Stimulated activated CD4-positive, alpha-beta T cell treated with anti-CD3 and anti-CD28 coated beads, Interleukin-15, amount 100 ng/mL, for 24 hours (primary cell): ENCODE measurements around the gene LRP2.
"Not testable (repeated sequence)": the region's sequence is repeated elsewhere in the genome, so short reads cannot be mapped to it uniquely, and the experiment has no call there.

Experiments used
- DNase-seq: peaks from one replicate; pipeline ENCODE4 v3.0.0-alpha.2; 2020

The LRP2 gene

DNA sequence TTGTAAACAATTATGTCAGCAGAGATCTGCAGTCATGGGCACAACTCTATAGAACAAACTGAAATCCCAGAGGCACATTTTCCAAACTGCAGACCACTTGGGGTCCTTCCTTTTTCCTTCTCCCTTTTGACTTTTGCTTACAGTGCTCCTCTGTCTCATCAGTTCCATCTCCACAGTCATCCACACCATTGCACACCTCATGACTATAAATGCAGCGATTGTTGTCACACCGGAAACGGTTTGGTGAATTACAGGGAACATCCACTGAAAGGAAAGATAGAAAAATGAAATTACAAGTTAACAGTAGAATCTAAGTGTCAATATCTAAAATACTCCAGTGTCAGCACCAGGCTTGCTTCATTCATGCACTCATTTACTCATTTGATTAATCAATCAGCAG is 196.5 kb downstream of the LRP2 start:
- DNase-seq, result no peak

DNA sequence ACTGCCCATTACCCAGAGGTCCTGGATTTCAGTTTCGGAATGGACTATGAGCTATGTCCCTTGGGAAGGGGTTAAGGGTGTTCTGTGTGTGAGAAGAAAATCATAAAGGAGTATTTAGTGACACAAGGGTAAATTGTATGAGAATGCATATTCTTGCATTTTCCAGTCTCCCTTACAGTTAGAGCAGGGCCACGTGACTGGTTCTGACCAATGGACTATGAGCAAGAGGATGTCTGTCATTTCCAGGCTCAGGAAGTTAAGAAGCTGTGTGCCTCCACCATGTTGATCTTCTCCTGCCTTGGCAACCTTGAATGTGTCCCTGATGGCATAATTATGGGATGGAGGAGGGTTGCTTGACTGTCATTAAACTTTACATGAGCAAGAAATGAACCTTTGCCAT is 198.0 kb downstream of the LRP2 start:
- DNase-seq, result no peak

DNA sequence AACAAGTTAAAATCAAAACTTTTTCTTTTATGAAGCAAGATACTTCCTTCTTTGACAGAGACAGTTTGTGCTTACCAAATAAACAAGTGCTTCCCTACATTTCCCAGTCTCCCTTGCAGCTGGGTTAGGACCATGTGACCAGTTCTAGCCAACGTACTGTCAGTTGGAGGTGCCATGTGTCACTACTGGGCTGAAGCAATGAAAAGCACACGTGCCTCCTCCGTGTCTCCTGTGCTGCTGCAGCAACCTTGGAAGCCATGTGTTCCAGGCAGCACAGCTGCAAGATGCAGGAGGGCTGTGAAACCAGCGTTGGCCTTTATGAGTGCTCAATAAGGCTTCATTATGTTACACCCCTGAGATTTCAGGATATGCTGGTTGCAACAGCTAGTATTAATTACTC is 199.7 kb downstream of the LRP2 start:
- DNase-seq, result no peak

DNA sequence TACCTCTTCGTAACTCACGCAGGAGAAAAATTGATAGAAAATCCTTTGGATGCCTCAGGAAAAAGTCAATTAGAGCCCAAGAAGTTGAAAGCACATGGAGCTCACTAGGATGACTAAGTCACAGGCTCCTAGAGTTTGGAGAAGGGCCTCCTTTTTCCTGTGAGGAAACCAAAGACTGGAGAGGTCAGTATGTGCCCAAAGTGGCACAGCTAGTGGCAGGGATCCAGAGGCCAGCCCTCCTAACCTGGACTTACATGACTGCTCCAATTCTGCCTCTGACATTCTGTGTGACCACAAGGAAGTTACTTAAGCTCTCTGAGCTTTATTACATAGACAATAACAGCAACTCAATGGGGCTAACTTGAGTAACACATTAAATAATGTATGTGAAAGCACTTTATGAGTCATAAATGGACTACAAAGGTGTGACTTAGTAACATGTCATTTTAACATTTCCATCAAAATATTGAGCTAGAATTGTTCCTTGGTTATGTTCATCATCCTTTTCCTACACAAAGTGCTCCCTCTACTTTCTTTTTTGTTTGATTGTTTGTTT is 201.3 kb downstream of the LRP2 start:
- DNase-seq, result no peak

DNA sequence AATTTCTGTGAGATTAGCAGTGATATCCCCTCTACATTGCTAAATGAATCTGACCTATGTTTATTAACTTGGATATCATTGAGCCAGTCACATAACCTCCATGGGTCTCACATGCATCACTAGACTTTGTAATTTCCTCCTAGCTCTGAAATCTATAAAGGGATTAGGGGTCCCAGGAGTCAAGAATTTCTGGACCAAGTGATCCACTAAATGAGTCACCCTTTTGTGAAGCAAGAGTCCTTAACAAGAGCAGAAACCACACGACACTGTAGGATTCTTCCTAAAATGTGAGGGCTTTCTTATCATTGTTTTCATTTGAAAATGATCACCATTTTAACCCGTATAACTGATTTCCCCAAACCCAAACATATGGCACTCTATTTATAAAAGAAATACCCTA is 202.6 kb downstream of the LRP2 start:
- DNase-seq, result no peak

DNA sequence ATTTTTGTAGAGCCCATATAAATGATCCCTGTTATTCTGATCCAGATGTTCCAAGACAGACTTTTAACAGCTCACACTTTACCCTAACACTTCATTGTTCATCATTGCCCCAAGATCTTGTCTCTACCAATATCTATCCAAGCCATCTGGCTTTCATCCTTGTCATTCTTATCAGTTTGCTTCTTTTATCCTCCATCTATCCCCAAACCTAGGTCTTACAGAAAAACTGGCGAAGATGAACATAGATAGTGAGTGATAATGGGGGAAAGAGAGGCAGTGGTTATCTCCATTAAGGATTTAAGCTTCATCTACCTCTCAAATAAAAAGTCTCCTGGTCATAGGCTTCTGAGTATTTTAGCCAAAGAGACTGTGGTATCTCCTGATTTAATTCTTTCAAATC is 203.5 kb downstream of the LRP2 start:
- DNase-seq, result no peak

DNA sequence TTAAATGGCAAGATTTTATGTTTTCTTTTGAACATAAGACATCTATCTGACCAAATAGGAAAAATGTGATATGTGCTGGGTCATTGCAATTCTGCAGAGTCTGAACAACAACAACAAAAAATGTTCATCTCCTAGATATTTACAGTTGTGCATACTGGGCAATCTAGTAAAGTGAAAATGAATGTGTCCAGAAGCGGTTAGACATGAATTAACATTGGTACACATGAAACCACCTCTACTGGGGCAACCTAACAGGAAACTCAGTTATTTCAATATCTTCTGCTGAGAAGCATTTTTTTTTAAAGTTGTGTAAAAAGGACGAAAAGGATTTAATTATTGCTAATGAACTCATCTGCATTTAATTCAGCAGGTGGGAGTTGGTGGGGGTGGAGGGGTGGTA is 216.1 kb downstream of the LRP2 start:
- no peak for DNase-seq

DNA sequence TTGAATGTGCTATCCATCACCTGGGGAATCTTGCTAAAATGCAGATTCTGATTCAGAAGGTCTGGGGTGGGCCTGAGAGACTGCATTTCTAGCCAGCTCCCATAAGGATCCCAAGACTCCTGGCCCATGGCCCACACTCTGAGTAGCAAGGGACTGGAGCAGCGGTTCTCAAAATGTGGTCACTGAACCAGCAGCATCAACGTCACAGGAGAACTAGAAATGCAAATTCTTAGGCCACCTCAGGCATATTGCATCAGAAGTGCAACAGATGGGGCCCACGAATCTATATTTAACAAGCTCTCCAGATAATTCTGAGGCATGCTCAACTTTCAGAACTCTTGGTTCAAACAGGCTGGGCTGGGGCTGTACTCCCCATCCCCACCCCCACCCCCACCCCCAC is 218.3 kb downstream of the LRP2 start:
- DNase-seq, result no peak

DNA sequence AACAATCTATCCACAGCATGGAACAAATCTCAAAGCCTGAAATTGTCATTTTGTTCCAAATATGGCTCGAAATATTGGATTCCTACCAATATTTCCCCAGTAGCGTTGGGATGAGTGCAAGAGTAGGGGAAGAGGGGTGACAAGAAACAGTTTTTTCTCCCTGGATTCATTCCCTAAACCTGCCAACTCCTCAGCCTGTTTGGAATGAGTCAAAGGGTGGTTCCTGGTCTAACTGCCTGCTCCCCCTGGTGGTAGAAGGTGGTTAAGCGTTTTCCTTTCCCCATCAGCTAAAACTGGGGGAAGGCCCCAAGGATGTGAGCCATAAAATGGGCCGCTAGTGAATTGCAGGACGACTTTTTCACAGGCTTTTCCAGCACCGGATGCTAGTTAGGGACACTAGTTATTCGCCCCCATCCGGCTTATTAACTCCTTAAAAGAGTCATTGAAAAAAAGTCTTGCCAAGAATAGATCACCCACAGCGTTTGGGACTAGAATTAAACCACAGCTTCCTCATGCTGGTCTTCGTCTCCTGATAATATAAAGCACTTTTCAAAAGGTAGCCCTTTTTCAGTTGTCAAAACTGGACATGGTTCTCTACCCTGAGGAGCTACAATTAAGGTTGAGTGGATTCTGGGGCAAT is 220.5 kb downstream of the LRP2 start:
- peak; percentile 74 for DNase-seq

DNA sequence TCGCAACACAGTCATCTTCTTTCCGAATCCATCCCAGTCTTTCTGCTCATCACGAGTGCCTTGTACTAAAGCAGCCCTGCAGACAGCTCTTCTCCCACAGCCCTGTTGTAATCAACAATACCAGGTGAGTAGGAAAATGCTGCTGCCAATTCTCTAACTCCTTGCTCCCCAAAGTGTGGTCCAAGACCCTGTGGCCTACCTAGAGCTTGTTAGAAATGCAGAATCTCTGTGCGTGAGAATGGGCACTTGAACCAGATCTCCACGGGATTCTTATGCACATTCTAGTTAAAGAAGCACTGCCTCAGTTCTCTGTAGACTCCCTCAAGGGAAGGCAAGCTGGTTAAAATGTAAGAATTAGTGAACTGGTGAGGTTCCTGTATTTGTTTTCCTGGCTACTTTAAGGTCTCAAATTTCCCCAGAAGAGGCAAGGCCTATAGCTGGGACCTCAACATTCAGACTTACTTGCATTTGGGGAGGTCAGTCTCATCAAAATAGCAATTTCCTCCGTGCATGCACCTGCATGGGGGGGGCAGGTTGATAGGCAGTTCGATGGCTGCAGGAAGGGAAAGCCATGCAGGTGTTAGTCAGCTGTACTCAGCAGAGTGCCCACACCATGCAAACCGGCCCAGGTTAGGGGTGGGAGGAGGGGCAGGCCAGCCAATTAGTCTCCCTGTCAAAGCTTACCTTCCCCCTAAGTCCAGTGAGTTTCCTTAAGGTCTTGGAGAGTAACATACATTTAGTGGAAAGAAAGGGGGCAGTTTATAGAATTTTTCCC is 222.2 kb downstream of the LRP2 start:
- no peak for DNase-seq

DNA sequence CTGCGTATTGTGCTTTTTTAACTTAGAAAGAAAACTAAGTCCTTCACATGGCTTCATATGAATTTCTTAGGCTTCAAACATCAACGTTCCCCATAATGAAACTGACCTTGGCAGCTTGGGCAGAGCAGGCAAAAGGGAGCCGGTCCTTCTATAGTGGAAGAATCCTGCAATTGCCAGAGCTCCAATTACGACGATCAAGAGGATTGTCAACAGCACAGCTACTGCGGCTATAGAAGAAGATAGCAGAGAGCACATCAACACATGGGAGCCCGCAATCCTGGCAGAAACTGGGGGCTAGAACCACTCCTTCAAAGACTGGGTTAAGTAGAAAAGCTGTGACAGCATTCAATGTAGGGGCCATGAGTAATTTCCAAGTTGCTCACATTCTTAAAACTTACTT is 223.2 kb downstream of the LRP2 start:
- no peak for DNase-seq

DNA sequence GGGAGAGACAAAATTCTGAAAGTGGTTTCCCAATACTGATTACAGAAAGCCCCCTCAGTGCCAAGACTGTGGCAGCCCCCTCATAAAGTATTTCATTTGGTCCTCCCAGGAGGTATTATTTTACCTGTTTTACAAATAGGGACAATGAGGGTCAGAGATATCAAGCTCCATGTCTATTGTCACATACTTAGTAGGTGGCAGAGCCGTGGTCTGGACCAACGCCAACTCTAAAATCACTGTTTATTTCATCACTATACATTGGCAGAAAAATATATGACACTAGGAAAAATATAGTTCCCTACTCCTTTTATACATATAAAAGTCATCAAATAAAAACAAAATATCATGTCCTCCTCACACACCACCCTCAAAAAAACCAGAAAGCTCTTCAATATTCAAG is 224.4 kb downstream of the LRP2 start:
- DNase-seq, result no peak

DNA sequence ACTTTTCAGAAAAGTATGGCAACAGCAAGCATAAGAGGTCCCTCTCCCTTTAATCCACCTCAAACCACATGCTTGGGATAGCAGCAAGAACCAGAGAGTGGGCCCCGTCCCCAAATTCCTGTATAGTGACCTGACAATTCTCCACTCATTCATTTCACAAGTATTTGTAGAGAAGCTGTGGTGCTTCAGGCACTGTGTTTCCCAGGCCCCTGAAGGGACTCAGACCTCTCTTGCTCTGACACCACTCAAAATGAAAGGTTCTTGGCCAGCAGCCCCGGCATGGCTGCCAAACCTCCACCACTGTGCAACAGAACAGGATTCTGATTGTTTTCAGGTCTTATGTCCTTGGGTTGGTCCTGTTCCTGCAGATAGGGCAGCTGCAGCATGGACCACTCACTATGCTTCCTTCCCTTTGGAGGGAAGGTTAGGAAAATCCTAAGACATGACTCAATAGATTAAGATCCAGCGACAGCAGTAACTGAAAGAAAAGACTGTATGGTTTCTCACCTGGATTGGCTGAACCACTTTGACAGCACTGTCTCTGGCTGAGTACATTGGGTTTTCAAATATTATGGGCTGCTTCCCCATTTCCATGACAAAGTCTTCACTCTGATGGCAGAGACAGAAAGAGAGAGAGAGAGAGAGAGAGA is 225.3 kb downstream of the LRP2 start:
- no peak for DNase-seq

DNA sequence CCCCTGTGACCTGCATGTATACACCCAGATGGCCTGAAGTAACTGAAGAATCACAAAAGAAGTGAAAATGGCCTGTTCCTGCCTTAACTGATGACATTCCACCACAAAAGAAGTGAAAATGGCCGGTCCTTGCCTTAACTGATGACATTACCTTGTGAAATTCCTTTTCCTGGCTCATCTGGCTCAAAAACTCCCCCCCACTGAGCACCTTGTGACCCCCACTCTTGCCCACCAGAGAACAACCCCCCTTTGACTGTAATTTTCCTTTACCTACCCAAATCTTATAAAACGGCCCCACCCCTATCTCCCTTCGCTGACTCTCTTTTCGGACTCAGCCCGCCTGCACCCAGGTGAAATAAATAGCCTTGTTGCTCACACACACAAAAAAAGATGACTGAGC is 225.9 kb downstream of the LRP2 start:
- not testable (repeated sequence) for DNase-seq

DNA sequence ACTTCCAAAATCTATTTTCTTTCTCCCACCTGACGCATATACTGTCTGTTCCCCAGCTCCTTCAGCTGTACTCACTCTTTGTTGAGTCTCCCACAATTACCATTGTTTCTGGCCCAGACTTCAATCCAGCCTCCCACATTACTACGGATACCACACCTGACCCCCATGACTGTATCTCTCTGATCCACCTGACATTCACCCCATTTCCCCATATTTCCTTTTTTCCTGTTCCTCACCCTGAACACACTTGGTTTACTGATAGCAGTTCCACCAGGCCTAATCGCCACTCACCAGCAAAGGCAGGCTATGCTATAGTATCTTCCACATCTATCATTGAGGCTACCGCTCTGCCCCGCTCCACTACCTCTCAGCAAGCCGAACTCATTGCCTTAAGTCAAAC is 228.1 kb downstream of the LRP2 start:
- DNase-seq, result not testable (repeated sequence)

DNA sequence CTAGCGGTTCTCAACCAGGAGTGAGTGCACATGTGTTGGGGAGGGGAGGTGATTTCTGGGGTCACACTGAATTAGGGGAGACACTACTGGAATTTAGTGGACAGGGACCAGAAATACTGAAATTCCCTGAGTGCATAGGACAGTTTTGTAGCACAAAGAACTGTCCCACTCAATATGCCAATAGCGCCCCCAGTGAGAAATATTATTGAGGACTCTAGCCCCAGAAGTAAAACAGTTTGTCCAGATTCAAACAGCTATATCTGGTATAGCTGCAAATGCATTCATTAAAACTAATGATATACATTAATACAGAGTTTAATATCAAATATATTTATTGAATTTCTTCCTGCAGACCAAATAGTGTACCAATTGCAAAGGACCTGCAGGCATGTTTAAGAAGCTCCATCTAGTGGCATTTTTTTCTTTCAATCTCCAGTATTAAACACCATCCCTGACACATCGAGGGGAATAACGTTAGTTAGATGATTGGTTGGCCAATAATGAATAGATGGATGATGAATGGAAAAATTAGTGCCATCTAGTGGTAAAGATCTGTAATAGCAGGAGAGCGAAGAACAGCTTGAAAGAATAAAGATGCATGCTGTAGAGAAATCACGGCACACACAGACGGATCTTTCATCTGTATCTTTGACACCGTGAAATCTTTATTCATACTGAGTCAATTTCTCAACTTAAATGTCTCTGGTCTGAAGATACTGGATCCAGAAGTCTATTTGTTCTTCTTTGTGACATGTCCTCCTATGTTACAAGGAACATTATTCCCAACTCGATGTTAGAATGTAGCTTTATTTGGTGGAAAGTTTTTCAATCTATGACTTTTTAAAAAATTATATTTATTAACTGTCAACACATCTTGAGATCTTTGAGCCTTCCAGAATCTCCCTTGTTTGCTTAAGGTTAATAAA is 230.5 kb downstream of the LRP2 start:
- no peak for DNase-seq

DNA sequence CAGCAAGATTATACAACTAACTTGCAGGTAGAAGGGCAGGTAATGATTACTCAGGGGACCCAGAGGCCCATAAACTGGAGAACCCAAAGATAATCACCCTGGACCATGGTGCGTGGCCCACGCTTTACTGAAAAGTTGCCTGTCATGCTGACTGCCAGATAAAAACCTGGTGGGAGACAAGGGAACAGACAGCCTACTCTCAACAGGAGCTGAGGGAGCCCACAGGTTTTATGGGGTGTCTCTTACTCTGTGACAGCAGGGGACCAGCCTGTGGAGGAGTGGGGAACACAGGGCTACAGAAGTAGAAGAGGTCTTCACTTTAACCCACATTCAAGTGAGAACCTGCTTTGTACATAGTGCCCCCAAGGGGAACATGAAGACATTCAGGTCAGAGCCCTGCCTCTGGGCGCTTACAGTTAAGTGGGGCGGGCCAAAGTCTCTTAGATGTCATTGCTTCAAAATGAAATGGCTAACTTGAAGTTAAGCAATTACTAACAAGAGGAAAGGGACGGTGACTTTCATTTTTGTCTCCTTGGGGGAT is 232.6 kb downstream of the LRP2 start:
- no peak for DNase-seq

DNA sequence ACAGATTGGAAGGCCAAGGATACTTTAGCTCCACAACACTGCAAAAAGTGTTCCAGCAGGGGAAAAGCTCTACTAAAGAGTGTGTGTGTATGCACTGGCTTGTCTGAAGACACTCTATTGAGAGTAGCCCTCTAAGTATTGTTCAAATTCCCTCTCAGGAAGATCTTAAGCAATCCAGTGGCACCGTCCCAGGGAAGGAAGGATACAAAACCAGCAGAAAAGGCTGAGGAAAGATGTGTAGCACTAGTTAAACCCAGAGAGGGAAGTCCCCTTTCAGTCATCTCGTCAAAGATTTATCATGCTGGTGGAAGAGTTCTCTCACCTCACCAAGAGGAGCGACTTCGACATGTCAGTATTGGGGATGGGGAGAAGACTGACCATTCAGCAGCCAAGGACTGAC is 242.5 kb downstream of the LRP2 start:
- DNase-seq, result no peak

DNA sequence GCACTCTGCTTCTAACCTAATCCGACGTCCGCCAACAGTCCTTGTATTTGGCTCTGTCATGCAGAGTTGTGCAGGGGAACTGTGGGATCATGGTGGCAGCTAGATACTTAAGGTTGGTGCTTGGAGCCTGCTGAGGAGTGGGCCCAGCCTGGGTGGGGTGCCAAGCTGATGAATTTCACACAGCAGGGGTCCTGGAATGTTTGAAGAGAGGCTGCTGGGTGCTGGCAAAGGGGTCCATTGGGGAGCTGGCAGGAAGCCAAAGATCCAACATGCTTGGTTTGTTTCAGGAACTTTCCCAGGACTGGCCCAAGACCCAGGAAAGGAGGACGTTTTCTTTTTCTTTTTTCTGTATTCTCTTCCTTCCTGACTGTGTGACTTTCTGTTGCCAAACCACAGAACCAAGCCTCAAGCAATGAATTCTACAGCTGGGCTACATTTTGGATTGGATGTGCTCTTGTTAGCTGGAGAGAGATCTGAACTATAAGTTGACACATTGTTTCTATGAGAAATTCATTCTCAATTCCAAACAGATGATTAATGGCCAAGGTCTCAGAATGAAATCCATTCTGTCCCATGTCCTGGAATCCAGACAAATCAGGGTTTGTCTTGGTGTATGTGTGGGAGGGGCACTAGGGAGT is 243.1 kb downstream of the LRP2 start:
- DNase-seq, result no peak

DNA sequence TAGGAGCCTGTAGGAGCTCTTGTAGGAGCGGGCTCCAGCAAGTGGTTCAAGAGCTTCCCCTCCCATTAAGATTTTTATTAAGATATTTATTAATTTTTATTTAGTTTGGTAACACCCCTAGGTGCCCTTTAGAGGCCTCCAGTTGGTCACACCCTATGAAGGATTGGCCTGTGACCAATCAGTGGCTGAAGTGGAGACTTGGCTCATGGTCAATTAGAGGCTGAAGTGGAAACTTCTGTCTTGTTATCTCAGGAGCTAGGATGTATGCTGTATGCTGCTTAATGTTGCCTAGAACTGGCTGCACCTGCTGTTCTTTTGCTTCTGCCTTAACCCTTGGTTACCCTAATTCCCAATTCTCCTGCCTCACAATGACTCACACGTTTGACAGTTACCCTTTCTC is 244.3 kb downstream of the LRP2 start:
- DNase-seq, result no peak

DNA sequence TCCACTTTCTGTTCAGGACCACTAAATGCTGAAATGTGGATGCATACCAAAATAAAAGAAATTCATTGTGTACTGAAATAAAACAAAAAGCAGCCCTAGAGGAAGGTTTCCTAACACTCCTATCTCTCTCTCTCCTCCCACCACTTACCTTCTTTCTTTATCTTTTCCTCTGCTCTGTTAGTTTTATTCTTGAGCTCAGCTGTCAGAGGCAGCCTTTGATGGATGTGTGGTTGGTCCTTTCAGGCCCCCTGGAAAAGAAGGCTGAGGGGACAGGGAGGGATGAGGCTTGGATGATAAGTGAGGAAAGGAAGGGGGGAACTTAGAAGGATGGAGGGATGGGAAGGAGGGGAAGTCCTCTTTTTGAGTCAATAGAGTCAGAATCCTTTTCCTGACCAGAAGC is 245.3 kb downstream of the LRP2 start:
- DNase-seq, result no peak

DNA sequence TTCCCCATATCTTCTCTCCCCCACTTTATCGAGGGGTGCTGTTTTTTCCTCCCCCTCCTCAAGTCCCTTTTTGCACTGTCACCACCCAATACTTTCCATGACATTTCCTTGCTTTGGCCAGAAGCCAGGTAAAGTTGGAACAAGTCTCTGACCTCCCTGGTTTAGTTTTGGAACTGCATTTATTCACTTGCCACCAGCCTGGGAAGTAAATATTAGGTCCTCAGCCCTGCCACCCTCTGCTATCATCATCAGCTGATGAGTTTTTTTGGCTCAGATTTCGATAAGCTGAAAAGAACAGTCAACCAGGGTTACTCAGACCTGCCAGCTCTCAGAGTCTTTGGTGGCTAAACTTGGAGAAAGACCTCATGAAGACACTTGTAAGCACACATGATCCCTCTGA is 246.0 kb downstream of the LRP2 start:
- DNase-seq, result no peak
